Astrocyte of the spinal cord (primary cell): ENCODE measurements around the gene TRPM3.

ENCODE experiments used
- DNase-seq: peaks from one replicate; pipeline ENCODE4 v3.0.0; 2011; ENCODE audit warnings: low read depth, low spot score
- H3K4me3 ChIP-seq: 2 replicates; pipeline ENCODE4 v1.5.1; 2011; ENCODE audit warnings: low read depth, mild to moderate bottlenecking, low read length, moderate library complexity
- in situ Hi-C: cut with HindIII; loops from 2 replicates; pipeline ENCODE4 v1.10.0; 2017; ENCODE audit warnings: low sequenced_read_pairs
- TF ChIP-seq, protein P1 (sequence below): IDR thresholded peaks from 2 replicates; pipeline ENCODE4 v1.5.1; 2012; ENCODE audit warnings: low read depth, mild to moderate bottlenecking, low read length, inconsistent platforms

The TRPM3 gene

DNA sequence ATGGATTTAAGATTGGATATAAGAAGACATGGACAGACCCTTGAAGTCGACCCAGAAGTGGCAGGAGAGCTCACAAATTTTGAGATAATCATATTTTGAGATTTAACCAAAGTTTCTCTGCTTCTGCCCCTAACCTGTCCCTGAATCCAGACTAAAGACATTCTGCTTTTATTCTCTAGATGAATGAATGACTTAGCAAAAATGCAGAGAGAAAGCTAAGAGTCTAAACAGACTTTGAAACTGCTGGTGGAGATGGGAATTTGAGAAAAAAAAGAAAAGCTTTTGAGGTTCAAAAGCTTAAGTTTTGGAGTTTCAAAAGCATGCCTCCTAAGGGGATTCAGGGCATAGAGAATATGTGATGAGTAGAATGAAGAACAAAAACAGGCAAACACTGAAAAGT is 621.8 kb downstream of the TRPM3 start:
- TF ChIP-seq, protein P1, sequence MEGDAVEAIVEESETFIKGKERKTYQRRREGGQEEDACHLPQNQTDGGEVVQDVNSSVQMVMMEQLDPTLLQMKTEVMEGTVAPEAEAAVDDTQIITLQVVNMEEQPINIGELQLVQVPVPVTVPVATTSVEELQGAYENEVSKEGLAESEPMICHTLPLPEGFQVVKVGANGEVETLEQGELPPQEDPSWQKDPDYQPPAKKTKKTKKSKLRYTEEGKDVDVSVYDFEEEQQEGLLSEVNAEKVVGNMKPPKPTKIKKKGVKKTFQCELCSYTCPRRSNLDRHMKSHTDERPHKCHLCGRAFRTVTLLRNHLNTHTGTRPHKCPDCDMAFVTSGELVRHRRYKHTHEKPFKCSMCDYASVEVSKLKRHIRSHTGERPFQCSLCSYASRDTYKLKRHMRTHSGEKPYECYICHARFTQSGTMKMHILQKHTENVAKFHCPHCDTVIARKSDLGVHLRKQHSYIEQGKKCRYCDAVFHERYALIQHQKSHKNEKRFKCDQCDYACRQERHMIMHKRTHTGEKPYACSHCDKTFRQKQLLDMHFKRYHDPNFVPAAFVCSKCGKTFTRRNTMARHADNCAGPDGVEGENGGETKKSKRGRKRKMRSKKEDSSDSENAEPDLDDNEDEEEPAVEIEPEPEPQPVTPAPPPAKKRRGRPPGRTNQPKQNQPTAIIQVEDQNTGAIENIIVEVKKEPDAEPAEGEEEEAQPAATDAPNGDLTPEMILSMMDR = no peak
- in situ Hi-C loops = loop anchor here (25.0 kb wide), 1 partner anchor 162 kb away; no protein-coding TSS in a partner anchor
- H3K4me3 ChIP-seq = no peak overlapping the region
- DNase-seq = no peak

DNA sequence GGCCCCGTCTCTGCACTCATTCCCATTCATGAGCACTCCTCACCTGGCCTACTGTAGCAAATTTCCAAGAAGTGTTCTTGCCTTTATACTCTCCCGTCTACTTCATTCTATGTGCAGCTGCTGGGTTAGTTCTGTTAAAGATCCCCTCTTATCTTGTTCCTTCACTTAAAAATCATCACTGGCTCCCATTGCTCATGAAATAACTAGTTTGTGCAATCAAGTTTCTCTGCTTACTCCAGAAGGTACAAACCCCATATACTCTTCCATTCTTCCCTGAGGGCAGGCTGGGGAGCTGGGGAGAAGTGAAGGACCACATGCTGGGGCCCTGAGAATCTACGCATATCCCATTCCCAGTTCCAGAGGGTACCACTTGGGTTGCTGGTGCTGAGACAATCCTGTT is 622.6 kb downstream of the TRPM3 start:
- in situ Hi-C loops = loop anchor here (25.0 kb wide), 1 partner anchor 162 kb away; no protein-coding TSS in a partner anchor
- TF ChIP-seq, protein P1 = no peak
- DNase-seq = no peak
- H3K4me3 ChIP-seq = no peak overlapping the region

DNA sequence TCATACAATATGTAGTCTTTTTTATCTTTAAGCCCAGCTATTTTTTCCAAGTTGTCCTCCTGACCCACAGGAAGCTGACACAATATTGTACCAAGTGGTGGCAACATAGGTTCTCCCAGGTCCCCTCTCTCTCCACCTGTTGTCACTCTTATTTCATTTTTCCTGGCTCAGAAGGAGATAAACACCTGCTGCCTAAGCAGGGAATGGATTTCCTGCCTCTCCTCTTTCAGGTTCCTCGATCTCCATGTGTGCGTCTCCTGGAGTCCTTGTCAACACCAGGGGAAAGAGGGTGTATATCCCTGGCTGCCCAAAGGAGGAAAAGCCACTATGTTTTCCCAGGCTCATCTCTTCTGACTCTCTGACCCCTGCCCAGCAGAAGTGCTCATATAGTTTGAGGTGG is 625.2 kb downstream of the TRPM3 start:
- in situ Hi-C loops = loop anchor here (25.0 kb wide), 1 partner anchor 159 kb away; no protein-coding TSS in a partner anchor
- no peak for DNase-seq
- TF ChIP-seq, protein P1 = no peak
- H3K4me3 ChIP-seq = no peak overlapping the region

DNA sequence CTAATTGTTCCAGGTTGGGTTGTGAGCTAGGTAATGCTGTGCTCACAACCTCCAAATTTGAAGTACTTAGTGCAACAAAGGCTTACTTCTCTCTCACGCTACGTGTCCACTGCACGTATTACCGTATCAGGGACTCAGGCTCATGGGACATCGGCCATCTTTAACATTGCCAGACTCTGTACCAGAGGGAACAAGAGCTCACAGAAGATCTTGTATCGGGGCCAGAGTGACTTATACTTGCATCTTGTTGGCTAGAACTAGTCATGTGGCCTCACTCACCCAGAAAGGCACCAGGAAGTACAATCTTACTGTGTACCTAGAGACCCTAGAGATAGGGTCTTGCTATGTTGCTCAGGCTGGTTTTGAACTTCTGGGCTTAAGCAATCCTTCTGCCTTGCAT is 625.9 kb downstream of the TRPM3 start:
- TF ChIP-seq, protein P1 = no peak
- DNase-seq = no peak

DNA sequence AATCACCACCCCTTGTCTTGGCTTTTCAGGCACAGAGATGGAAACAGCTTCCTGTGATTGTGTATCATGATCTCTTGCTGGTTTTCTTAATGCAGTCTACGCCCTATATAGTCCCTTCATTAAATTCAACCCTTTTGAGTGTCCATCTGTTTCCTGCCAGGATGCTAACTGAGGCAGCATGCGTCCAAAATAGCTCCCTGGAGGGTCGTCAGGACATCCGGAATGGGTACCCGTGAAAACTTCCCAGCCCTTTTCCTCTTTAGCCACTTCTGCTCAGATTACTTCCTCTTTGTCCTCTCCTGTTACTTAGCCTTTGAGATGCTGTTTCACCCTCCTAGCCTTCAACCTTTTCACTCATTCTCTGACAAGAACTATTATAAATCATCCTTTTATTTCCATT is 627.2 kb downstream of the TRPM3 start:
- in situ Hi-C loops = loop anchor here (25.0 kb wide), 1 partner anchor 157 kb away; no protein-coding TSS in a partner anchor
- H3K4me3 ChIP-seq = no peak overlapping the region
- TF ChIP-seq, protein P1 = no peak

More for the DNA sequence above, 625.9 kb downstream of the TRPM3 start:
- H3K4me3 ChIP-seq = no peak overlapping the region
- in situ Hi-C loops = loop anchor here (25.0 kb wide), 1 partner anchor 158 kb away; no protein-coding TSS in a partner anchor

DNA sequence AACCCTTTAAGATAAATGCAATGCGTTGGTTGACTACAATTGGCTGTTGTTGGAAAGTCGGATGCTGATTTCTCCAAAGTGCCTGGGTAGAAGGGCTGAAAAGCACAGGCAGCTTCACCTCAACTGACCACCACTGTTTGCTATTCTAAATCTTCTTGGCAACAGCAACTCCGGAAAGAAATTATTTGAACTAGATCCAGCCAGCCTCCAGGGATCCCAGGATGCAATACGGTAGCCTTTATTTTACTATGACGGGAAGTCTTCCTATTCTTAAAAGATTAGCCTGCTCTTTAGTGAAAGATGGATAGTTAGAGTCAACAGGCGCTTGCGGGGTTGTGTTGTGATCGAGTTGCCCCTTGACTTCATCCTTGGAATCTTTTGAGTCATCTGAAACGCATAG is 628.4 kb downstream of the TRPM3 start:
- TF ChIP-seq, protein P1 = no peak
- in situ Hi-C loops = loop anchor here (25.0 kb wide), 1 partner anchor 156 kb away; no protein-coding TSS in a partner anchor
- no peak overlapping the region for H3K4me3 ChIP-seq
- peak; percentile 43 for DNase-seq

More for the DNA sequence above, 627.2 kb downstream of the TRPM3 start:
- no peak for DNase-seq

DNA sequence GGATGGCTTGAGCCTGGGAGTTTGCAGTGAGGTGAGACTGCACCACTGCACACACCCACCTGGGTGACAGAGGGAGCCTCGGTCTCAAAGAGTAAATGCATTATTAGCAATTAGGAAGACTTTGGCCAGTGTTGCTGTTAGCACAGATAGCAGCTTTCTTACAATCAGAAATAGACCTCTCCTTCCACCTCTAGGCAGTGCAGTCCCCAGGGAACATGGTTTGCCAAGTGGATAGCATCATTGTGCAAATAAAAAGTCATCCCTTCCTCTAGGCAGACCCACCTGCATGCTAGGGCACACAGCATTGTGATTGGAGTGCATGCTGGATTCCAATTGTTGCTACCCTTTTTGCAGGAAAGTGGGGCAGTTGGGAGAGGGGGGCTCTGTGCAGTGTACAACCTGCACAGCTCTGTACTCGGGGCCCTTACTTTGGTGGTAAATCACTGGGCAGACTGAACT is 629.1 kb downstream of the TRPM3 start:
- H3K4me3 ChIP-seq = no peak overlapping the region
- TF ChIP-seq, protein P1 = no peak
- in situ Hi-C loops = loop anchor here (25.0 kb wide), 1 partner anchor 155 kb away; no protein-coding TSS in a partner anchor
- no peak for DNase-seq
